Colonic mucosa (tissue), 4 donors: ENCODE measurements around the gene TSPAN11. TPM values are rescaled to one million over a fixed set of nuclear protein-coding genes. Genes with fewer than 3 reads are reported as not detected.

ENCODE experiments used
- DNase-seq: peaks from one replicate; pipeline ENCODE4 v3.0.0-alpha.2; 2020
- H3K27ac ChIP-seq: fragments of 200-600 bp; one replicate; pipeline ENCODE4 v1.8.0; 2021
- H3K27me3 ChIP-seq: fragments of 200-600 bp; one replicate; pipeline ENCODE4 v1.8.0; 2021
- H3K36me3 ChIP-seq: fragments of 200-600 bp; one replicate; pipeline ENCODE4 v1.8.0; 2021
- H3K4me1 ChIP-seq: fragments of 200-600 bp; one replicate; pipeline ENCODE4 v1.8.0; 2021; ENCODE audit warnings: mild to moderate bottlenecking
- H3K4me3 ChIP-seq: fragments of 200-600 bp; one replicate; pipeline ENCODE4 v1.8.0; 2021
- H3K9ac ChIP-seq, 2 donors: one replicate each; pipeline ENCODE4 v1.7.0; 2013; ENCODE audit warnings: control low read depth in 2 of 2, low read depth in 2 of 2, low read length in 2 of 2
- H3K9me3 ChIP-seq: fragments of 200-600 bp; one replicate; pipeline ENCODE4 v1.8.0; 2021
- CTCF ChIP-seq: fragments of 200-600 bp; IDR thresholded peaks from one replicate; pipeline ENCODE4 v1.8.0; 2022; ENCODE audit warnings: antibody characterized with exemption, mild to moderate bottlenecking
- intact Hi-C: fragments of 100-400 bp; cut with DNase I; formaldehyde crosslinking; loops from one replicate; pipeline ENCODE4 v1.14.1; 2022
- total RNA-seq, 2 donors: library from RNA; stranded (reverse); fragmentation: NEBNext Ultra II Directional in 1 of 2; extraction: Animal tissue kit (Norgen Biotek cat#: 25700) in 1 of 2; gene quantifications; one replicate each; pipeline ENCODE4 v1.2.1, GENCODE V29; 2021
- donor health status: healthy.
- donor health status: DM: no; HTN: no; CAD: no.
- donor health status: DM: no; HTN: no; CAD: no.

The TSPAN11 gene
- total RNA-seq, 2 donors from 2014 or later = 1.3 to 8.2 TPM

GRCh38 chr12:30896461-30896860, 30.1 kb upstream of the TSPAN11 start:
- no peaks in the 10 kb centered on the region for H3K36me3 ChIP-seq
- intact Hi-C loops = no loop called here
- H3K9ac ChIP-seq = no peak overlapping the region
- no peaks in the 10 kb centered on the region for H3K27me3 ChIP-seq
- no peak overlapping the region for H3K27ac ChIP-seq
- no peaks in the 10 kb centered on the region for H3K4me1 ChIP-seq
- H3K9me3 ChIP-seq = no peaks in the 10 kb centered on the region
- no peak for DNase-seq
- no peak overlapping the region for H3K4me3 ChIP-seq
- no peak for TF ChIP-seq CTCF

GRCh38 chr12:30898846-30899245, 27.7 kb upstream of the TSPAN11 start:
- Histone ChIP-seq H3K4me1 (no peaks in the 10 kb centered on the region), H3K4me3 (no peak overlapping the region)
- intact Hi-C loops = no loop called here

GRCh38 chr12:30900351-30900750, 26.2 kb upstream of the TSPAN11 start:
- Histone ChIP-seq H3K9me3 (no peaks in the 10 kb centered on the region), H3K36me3 (no peaks in the 10 kb centered on the region), H3K4me1 (no peaks in the 10 kb centered on the region), H3K4me3 (no peak overlapping the region), H3K9ac (no peak overlapping the region), H3K27ac (no peak overlapping the region), H3K27me3 (no peaks in the 10 kb centered on the region)
- intact Hi-C loops = no loop called here
- no peak for DNase-seq
- TF ChIP-seq CTCF = no peak

More at GRCh38 chr12:30898846-30899245, 27.7 kb upstream of the TSPAN11 start:
- Histone ChIP-seq H3K27ac (no peak overlapping the region), H3K9me3 (no peaks in the 10 kb centered on the region), H3K27me3 (no peaks in the 10 kb centered on the region), H3K36me3 (no peaks in the 10 kb centered on the region), H3K9ac (no peak overlapping the region)
- no peak for DNase-seq
- no peak for TF ChIP-seq CTCF

DNA sequence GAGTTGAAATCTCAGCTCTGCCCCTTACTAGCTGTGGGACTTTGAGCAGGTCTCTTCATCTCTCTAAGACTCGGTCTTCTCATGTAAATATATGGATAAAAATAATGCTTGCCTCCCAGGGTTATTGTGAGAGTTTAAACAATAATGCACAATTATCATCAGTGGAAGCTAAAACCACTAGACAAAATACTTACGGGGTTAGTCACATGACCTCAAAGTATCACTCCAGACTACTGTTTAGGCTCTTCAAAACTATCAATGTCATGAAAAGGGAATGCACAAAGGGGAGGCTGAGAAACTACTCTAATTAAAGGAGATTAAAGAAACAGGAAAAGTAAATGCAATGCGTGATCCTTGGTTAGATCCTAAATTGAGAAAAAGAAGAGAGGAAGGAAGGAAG, 24.5 kb upstream of the TSPAN11 start:
- no peak overlapping the region for H3K4me3 ChIP-seq
- no peak overlapping the region for H3K27ac ChIP-seq
- H3K9me3 ChIP-seq = no peaks in the 10 kb centered on the region
- H3K9ac ChIP-seq = no peak overlapping the region
- DNase-seq = no peak
- TF ChIP-seq CTCF = no peak
- intact Hi-C loops = no loop called here
- no peaks in the 10 kb centered on the region for H3K4me1 ChIP-seq
- no peaks in the 10 kb centered on the region for H3K36me3 ChIP-seq
- H3K27me3 ChIP-seq = no peaks in the 10 kb centered on the region

DNA sequence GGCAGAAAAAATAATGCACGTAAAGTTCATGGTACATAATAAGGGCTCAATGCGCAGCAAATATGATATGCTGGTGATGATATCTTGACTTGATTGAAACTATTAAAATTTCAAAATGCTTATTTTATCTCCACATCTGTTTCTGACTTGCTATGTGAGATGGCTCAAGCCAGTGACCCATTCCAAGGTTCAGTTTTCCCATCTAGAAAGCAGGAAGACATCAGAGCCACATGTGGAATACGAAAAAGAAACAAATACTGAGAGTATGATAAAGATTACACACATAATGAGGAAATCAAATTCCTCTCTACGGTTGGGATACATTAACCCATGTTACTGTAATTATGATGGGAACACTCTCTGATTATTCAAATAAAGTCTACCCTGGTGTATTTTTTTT, 24.0 kb upstream of the TSPAN11 start:
- Histone ChIP-seq H3K27me3 (no peaks in the 10 kb centered on the region), H3K36me3 (no peaks in the 10 kb centered on the region), H3K9me3 (no peaks in the 10 kb centered on the region), H3K4me3 (no peak overlapping the region), H3K27ac (no peak overlapping the region), H3K4me1 (no peaks in the 10 kb centered on the region), H3K9ac (no peak overlapping the region)
- no peak for TF ChIP-seq CTCF
- no peak for DNase-seq
- intact Hi-C loops = no loop called here
